GM20000 (cell line): ENCODE data around the gene MPPED1.

Experiments
- DNase-seq: peaks from one replicate; pipeline ENCODE4 v3.0.0; 2012; ENCODE audit warnings: low spot score
- TF ChIP-seq, protein P1 (sequence below): IDR thresholded peaks from 2 replicates; pipeline ENCODE4 v1.5.1; 2012; ENCODE audit warnings: mild to moderate bottlenecking, control low read depth; ENCODE audit errors: extremely low read depth, missing control alignments

MPPED1 gene

DNA sequence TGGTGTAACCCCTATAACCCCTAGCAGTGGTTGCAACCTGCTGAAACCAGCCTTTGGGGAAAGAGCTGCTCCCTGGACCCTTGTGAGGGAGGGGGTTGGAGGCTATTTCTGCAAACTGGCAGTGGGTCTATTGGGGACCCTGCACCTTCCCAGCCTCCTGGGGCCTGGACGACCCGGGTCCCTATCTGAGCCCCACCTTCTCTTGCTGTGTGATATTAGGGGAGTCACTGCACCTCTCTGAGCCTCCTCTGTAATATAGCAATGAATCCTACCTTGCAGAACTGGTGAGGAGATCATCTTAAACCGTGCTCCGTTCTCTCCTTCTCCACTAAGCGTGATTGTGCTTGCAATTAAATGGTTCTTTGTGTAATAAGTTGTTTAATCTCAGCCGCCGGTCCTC, 24.0 kb upstream of the MPPED1 start:
- TF ChIP-seq, protein P1, sequence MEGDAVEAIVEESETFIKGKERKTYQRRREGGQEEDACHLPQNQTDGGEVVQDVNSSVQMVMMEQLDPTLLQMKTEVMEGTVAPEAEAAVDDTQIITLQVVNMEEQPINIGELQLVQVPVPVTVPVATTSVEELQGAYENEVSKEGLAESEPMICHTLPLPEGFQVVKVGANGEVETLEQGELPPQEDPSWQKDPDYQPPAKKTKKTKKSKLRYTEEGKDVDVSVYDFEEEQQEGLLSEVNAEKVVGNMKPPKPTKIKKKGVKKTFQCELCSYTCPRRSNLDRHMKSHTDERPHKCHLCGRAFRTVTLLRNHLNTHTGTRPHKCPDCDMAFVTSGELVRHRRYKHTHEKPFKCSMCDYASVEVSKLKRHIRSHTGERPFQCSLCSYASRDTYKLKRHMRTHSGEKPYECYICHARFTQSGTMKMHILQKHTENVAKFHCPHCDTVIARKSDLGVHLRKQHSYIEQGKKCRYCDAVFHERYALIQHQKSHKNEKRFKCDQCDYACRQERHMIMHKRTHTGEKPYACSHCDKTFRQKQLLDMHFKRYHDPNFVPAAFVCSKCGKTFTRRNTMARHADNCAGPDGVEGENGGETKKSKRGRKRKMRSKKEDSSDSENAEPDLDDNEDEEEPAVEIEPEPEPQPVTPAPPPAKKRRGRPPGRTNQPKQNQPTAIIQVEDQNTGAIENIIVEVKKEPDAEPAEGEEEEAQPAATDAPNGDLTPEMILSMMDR, result no peak

DNA sequence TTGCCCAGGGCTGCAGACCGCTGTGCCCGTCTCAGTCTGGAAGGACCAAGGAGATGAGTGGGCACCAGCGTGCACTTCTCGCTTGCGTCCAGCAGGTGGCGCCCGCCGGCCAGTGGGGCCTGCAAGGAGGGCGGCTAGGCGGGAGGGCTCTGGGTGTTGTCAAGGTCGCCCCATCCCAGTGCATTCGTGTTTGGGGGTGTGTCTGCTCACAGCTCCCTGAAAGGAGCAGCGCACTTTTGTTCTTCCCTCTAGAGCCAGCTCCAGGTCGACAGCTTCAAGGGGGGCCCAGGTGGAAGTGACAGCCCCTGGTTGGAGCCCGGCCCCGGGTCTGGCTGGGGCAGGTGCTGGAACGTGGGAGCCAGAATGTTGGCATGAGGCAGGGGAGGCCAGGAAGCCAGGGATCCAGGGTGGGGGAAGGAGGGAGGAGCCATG, 23.4 kb upstream of the MPPED1 start:
- peak; percentile 84 for DNase-seq
- TF ChIP-seq, protein P1, result peak; percentile 93

More for the DNA sequence above, 24.0 kb upstream of the MPPED1 start:
- DNase-seq, result no peak

DNA sequence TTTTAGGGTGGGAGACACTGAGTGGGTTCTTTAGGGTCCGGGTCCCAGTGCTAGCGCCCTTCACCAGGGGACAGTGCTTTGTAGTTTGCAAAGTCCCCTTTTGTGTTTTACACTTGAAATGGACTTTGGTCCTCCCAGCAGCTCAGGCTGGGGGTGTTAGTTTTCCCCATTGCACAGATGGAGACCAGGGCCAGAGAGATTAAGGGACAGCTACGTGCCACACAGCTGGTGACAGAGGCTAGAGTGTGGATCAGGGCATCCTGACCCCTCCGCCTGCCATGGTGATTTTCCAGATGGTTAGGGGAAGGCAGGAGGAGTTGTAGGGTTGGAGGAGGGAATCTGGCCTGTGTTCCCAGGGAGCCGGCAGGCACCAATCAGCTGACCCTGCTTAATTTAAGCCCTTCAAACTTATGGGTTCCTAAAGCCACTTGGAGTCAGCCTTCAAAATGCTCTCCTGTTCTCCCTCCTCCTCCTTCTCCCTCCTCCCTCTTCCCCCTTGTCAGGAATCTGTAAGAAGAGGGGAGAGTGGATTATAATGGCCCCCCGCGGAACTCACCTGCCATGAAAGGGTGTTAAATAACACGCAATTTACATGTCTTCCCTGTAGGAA, 22.5 kb upstream of the MPPED1 start:
- no peak for DNase-seq
- TF ChIP-seq, protein P1, result no peak

DNA sequence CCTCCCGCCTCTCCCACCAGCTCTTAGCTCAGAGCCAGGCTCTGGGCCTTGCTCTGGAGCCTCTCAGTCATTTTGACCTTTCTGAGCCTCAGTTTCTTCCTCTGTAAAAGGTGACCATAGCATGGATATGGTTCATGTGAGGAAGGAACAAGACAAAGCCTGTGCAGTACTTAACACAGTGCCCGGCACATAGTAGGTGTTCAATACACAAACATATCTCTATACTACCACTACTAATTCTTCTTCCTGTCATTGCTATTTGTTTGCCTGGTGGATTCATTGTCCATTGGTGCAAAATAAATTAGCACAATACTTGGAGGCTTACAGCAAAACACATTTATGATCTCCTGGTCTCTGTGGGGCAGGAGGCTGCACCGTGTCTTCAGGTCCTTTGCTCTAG, 21.6 kb upstream of the MPPED1 start:
- TF ChIP-seq, protein P1, result no peak
- no peak for DNase-seq

- no peak for DNase-seq
- TF ChIP-seq, protein P1, result no peak
These were observed 20.9 kb upstream of the MPPED1 start for GRCh38 chr22:43390872-43391271.

DNA sequence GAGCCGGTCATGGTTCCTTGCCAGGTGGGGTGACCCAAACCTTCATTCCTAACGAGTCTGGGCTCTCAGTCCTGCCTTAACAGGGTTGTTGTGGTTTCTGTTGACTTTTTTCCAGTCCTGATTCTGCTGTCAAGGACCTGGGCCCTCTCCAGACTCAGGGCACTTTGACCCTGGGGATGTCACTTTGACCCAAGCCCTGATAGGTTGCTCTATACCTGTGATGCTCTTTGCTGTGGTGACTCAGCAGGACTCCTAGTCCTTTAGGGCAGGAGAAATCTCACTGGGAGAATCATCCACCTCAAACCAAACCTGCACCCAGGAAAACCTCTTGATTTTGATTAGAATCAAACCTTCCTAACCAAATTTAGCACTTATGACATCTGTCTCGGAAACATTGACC, 20.5 kb upstream of the MPPED1 start:
- DNase-seq, result no peak
- TF ChIP-seq, protein P1, result no peak

DNA sequence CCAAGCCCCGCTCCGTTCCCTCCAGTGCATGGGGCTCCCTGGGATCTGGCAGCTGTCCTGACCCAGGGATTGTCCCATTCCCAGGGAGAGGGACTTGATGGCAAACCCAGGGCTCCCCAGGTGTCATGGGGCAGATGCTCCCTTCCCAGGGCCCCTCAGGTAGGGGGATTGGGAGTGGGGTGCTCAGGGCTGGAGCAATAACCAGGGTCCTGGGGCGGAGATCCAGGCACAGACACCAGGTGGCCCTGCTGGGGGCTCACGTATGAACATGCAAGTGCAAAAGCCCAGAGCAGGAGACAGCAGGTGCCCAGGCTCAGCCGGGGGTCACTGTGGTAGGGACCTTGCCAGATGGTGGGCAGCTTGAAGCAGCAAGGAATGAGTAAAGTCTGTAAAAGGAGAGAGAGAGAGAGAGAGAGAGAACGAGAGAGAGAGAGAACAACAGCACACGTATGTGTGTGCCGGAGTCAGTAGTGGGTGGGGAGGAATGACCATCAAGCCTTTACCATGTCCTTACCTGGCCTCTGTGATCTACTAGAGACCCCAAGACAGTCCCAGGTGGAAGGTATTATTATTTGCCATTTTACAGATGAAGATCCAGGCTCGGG, 19.3 kb upstream of the MPPED1 start:
- no peak for DNase-seq
- TF ChIP-seq, protein P1, result no peak
